ENCODE measurements around the gene SLC22A23.

Gene SLC22A23

DNA sequence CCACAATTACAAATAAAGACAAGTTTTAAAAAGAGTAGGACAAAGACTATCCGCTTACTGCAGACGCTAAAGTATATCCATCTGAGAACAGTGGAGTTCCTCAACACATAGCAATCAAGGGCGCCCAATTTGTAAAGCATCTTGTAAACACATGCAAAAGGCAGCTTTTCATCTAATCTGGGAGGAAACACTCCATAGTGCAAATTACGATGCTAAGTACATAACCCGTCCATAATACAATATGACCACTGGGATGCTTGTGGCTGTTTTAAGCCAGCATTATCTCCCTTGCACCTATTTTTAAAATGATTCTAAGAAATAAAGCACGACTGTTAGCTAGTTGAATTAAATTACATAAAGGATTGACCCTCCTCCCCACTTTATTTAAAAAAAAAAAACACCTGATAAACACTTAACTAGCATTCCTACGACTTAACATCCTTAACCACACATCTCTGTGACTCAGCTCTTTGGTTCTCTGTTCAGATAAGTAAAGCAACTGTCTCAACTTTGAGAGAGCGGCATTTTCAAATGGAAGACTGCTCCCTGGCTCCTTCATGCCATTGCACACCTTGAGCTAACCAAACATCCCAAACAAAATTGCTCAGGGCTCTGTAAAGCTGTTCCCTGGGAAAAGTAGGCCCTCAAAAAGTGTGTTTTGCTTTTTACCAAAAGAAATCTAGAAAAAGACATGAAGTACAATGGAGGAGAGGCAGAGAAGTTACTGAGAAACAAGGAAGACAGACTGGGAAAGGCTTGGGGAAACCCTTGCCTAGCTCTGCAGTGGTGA is 14.2 kb downstream of the SLC22A23 start:
- no peak for DNase-seq

DNA sequence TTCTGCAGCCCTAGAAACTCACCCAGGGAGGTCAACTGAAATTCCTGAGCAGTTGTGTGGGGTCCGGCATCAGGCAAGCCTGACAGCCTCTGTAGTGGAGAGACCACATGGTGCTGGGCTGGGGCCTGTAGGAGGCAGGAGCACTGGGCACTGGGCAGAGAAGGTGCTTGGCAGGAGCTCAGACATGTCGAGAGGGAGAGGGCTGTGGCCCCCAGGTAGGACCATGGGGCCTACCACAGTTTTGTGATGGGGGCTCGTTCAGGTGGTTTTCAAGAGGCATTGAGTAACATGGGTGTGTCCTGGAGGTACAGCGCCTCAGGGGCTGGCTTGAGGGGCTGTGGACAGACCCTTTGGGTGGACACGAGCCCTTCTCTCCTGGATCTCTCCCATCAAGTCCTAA is 15.9 kb downstream of the SLC22A23 start:
- no peak for DNase-seq

GRCh38 chr6:3439961-3440360 is 16.9 kb downstream of the SLC22A23 start:
- no peak for DNase-seq

GRCh38 chr6:3438190-3439167 is 18.4 kb downstream of the SLC22A23 start:
- DNase-seq, result no peak

GRCh38 chr6:3433005-3433404 is 23.8 kb downstream of the SLC22A23 start:
- DNase-seq, result no peak

- no peak for DNase-seq
These were observed 24.4 kb downstream of the SLC22A23 start for GRCh38 chr6:3432416-3432815.

DNA sequence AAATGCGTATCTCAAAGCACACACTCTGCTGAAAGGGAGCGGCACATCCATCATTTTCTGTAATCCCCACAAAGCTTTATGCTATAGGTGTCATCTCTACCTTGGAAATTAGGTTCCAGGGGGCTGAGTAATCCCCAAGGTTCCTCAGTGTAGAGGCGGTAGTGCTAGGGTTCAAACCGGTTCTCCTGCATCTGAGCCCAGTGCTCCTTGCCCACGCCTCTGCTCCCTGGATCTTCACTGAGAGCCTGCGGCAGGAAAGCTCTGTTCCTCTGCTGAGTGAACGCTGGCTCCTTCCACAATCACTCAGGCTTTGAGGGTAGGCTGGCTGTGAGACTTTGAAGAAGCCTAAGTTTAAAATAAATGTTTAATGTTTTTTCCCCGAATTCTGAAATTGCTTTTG is 24.9 kb downstream of the SLC22A23 start:
- DNase-seq, result no peak

DNA sequence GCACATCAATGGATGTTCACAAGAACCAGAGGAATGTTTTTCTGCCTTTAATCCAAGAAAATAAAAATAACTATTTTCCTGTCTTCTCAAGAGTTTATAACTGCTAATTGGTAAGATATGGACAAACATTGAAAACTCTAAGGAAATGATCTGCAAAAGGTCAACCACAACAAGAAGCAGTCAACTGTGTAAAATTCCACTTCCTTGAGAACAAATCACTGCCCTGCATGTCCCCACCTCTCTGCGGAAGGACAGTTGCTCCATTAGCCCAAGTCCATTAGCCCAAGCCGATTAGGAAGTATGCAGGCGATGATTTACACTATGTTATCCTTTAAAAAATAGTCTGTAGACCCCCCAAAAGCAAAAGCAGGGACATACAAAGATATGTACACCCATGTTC is 27.6 kb downstream of the SLC22A23 start:
- no peak for DNase-seq

- DNase-seq, result no peak
These were observed 28.1 kb downstream of the SLC22A23 start for GRCh38 chr6:3428700-3429099.

DNA sequence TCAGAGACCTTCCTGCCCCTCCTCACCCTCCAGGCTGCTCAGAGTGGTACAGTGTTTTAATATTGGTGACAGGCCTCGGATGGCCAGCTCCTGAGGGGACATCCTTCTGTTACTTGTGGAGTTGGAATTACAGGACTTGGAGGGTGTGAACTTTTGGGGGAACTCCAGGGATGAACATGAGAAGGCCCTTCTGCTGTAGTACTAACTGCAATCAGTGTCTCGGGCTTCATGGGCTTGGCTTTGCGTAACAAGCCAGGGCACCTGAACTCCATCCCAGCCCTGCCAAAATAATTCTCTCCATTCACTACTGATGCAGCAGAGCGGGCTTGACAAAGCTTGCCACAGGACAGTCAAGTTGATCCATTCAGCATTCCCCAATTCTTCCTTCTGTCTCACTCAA is 28.6 kb downstream of the SLC22A23 start:
- DNase-seq, result no peak

DNA sequence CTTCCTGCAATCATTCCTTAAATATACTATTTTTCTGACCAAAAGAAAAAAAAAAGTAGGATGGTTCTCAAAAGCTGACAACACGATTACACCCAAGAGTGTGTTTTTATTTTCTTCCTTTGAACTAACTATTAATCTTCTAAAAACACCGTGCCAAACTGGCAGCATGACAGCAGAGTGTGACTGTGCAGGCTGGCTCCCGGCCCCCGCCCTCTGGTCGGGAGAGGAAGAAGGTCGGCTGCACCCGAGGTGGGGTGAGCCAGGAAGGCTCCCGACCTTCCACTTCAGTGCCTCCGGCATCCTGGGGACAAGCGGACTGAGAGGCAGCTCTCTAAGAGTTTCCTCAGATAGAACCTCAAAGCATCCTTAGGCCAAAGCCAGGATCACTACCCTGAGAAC is 29.2 kb downstream of the SLC22A23 start:
- DNase-seq, result peak in 1 of 3 donors; percentile 33

GRCh38 chr6:3426927-3427686 is 29.7 kb downstream of the SLC22A23 start:
- no peak for DNase-seq

DNA sequence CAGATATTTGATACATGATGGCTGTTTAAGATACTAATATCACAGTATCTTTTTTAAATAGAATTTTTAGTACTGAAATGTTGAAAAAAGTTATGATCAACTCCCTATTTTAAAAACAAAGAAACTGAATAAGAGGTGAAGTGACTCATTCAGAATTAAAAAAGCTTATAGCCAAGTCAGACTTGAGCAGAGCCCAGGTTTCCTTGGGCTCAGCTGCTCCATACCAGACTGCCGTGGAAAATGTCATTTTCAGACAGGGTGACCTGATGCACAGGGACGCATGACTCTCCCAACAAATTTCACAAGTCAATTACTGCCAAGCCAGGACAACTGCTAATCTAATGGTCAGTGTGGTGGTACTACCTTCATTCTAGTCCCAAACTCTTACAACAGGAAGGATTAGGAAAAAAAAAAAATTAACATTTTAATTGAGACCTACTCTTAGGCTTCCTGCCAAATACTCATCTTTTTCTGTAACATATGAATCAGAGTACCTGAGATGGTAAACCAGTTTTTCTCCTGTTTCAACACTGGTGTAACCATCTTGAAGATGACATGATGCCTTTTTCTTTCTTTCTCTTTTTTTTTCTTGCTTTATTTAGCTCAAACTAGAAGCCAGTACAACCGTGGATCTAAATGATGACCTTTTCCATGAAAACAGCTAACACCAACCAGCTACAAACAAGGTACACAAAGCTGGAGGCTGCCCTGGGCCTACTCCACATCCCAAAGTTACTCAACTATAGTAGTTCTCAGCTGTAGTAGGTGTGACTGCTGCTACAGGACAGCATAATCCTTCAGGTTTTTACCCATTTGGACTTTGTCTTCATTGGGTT is 30.5 kb downstream of the SLC22A23 start:
- DNase-seq, result no peak

GRCh38 chr6:3425574-3425973 is 31.3 kb downstream of the SLC22A23 start:
- no peak for DNase-seq

GRCh38 chr6:3424185-3424927 is 32.5 kb downstream of the SLC22A23 start:
- DNase-seq, result no peak

- no peak for DNase-seq
These were observed 33.2 kb downstream of the SLC22A23 start for GRCh38 chr6:3423439-3424184.

- no peak for DNase-seq
These were observed 34.3 kb downstream of the SLC22A23 start for GRCh38 chr6:3422435-3423070.

GRCh38 chr6:3421791-3422434 is 34.9 kb downstream of the SLC22A23 start:
- peak; percentile 68 to 85 (median 82) for DNase-seq

DNA sequence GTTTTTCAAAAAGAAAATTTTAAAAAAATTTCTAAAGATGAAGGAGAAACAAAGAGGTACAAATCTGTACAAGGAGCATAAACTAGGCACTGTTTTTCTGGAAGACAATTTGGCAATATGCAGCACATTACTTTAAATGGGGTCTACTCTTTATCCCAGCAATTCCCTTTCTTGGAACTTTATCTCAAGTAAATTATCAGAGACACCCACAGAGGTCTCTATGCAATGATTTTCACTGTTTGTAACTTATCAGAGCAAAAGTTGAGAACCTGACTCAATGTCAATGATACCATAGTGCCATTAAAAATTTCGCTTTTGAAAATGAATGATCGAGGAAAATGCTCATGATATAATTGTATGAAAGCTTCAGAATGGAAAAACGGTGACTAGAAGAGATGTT is 35.7 kb downstream of the SLC22A23 start:
- no peak for DNase-seq

Measured in suppressor macrophage treated with lipopolysaccharide for 1 hour (primary cell).